ENCODE data around the gene FAM131C.
A peak's percentile ranks its signal among the peaks of the same experiment; 100 is the strongest.
"Not testable (repeated sequence)": the region's sequence is repeated elsewhere in the genome, so short reads cannot be mapped to it uniquely, and the experiment has no call there.

Gene FAM131C

DNA sequence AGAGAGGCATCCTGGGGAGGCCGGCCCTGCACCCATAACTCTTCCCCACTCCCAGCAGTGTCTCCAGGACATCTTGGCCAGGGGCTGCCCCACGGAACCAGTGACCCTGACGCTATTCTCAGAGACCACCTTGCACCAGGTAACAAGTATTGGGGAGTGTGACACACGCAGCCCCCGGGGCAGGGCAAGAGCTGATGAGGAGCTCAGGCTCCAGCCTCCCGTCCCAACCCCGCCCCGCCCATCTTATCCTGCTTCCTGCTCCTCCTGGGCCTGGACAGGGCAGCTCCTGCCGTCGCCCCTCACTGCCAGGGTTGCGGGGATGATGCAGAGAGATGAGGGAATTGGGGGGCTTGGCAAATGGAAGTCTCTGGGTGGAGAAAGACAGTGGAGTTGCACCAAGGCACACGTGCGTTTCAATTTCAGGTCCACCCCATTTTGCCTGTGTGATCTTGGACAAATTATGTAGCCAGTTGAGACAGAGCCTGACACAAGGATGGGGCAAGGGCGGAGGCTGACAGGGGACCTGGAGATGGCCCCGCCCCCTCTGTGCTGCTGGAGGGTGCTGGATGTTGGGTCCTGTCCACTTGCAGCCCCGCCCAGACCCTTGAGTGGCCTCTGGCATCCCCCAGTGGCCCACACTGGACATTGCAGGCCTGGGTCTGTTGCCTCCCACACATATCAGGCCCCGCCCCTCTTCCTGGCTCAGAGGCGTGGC is 40.9 kb downstream of the FAM131C start:
- no peak for DNase-seq

DNA sequence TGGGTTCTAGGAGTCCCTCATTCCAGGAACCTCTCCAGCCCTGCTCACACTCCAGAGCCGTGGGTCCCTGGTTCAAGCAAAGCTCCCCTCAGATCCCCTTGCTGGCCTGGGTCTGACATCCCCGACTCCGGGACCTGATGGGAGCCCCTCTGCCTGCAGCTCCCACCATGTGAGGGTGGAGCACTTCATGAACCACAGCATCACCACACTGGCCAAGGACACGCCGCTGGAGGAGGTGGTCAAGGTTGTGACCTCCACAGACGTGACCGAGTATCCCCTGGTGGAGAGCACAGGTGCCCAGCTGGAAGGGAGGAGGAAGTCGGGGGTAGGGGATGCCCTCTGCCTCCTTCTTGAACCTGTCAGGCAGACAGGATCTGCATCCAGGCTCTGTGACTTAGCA is 41.9 kb downstream of the FAM131C start:
- DNase-seq = no peak

DNA sequence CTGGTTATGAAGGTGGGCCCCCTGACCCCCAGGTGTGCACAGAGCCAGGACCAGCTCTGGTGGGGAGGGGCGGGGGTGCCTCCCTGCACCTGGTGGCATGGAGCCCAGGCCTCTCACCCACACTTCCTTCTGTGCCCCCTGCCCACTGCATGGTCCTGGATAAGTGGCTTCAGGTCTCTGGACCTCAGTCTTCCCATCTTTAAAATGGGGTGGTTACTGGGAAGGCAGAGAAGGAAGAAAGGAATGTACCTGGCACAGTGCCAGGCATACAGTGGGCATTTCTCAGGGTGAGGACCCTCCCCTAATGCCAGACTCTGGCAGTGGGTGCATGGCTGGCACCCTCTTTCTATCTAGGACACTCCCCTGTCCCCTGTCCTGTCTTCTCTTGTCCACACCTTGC is 44.2 kb downstream of the FAM131C start:
- no peak for DNase-seq

DNA sequence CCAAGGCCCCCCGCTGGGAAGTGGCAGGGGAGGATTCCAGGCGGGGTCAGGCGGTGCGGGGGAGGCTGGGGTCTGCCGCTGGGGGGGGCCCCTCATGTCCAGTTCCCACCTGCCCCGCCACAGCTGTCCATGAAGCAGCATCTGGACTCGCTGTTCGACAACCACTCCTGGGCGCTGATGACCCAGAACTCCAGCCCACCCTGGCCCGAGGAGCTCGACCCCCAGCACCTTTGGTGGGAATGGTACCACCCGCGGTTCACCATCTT is 44.5 kb downstream of the FAM131C start:
- DNase-seq = not testable (repeated sequence)

DNA sequence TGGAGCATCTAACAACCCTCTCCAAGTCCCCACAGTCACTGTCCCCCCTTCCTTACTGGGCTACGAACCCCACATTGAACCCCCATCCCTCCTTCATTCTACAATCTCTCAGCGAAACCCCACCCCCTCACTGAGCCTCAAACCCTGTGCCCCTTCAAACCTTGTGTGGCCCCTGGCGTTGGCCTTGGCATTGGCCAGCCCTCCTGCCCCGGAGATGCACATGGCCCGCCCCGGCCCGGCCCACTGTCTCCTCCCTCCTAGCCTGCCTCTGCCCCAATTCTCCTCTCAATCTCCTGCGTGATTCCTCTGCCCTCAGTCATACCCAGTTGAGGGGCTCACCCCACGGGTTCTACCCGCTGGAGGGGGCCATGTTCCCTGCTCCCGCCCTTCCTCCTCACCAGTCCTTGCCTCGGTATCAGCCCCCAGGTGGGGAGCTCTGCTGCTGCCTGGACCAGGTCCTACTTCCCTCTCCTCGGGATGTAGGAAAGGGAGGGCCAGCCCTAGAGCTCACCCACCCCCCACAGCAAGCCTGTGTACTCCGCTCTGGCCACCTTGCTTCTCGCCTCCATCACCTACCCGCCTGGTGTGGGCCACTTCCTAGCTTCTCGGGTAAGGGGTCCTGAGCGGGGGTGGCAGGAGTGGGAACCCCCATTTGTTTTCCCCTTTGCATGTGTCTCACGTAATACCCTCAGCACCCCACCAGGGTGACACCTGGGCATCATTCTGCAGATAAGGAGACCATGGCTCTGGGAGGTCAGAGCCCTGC is 45.0 kb downstream of the FAM131C start:
- no peak for DNase-seq

DNA sequence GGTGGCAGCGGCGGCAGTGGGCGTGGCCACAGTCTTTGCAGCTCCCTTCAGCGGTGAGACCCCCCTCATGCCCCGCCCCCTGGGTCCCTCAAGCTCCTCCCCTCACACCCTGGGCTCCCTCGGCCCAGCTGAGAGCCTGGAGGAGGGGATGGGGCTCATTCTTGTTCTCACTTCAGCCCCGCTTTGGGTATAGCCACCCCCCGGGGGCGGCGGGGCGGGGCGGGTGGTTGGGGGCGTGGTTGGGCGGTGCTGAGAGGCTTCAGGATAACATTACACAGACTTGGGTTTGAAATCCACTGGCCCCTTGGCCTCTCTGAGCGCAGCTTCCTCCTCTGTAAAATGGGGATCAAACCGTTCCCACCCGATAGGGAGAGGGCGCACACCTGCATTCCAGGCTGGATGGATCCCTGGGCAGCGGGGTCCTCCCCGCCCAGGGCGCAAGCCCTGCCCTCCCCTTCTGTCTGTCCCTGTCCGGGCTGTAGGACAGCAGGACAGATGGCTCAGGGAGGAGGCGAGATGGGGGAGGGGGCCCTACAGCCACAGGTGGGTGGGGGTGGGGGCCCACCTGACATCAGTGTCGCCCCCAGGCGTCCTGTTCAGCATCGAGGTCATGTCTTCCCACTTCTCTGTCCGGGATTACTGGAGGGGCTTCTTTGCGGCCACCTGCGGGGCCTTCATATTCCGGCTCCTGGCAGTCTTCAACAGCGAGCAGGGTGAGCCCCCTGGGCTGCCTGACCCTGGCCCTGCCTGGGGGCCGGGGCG is 46.5 kb downstream of the FAM131C start:
- no peak for DNase-seq

DNA sequence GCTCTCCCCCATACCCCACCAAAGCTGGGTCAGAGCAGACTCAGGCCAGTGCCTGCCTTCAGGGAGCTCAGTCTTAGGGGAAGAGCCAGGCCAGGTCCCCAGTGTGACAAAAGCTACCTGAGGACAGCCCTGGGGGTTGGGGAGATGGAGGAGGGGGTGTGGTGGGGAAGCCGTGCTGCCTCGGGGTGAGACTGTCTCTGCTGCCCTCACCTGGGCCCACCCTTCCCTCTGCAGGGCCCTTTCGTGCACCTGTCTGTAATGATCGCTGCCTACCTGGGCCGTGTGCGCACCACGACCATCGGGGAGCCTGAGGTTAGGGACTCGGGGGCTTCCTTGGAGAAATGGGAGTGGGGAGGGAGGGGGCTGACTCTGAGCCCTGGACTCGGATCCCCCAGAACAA is 47.1 kb downstream of the FAM131C start:
- DNase-seq = not testable (repeated sequence)

DNA sequence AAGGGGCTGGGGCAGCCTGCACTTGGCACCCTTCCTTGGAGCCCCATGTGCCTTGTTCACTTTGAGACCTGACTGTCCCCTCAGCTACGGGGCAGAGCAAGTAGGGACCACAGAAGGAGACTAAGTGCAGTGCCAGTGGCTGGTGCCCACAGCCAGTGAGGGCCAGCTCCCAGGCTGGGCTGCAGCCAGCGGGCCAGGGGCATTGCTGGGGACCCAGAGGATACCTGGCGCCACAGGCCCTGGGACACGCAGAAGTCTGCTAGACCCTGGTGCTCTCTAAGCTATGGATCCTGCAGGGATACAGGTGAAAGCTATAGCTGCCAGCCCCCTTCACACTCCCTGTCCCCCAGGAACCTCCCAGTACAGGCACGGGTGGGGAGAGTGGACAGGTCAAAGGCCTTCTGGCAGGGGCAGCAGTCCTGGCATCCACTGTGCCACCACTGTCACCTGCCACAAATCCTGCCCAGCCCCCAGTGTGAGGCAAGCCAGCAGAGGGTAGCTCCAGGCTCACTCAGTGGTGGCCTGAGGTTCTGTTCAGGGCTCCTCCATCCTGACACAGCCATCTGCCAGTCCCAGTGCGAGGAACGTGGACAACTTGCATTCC is 50.3 kb downstream of the FAM131C start:
- no peak for DNase-seq

DNA sequence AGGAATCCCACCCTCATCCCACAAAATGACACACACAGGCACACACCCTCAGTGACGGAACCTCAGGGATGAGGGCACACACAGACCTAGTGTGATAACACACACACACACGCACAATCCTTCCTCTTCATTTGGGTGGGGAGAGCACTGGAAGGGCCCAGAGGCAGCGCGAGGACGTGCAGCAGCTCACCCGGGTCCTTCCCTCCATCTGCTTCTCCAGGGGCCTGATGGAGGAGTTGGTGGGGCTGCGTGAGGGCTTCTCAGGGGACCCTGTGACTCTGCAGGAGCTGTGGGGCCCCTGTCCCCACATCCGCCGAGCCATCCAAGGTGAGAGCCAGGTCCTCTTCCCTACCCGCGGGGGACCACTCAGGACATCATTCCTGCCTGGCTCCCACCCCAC is 51.1 kb downstream of the FAM131C start:
- DNase-seq = no peak

DNA sequence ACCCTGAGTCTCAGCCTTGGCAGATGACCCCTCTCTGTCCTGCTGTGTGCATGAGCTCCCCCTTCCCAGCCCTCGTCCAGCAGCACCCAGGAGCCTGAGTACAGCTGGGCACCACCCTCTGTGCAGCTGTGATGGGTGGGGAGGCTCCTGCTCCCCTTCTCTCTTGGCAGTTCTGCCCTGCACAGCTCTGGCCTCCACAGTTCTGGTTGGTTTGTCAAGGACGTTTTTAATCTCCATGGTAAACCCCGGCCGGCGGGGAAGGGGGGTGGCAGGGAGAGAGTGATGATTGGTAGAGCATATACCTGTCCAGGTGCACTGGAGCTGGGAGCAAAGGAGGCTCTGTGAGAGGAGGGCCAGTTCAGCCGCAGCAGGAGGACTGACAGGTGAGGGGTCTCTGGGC is 51.8 kb downstream of the FAM131C start, which contains the start of gene CLCNKA:
CLCNKA (plus strand) TSS at position 356 of the 400 bp plus-strand sequence. CDS start 584 bp downstream, outside the sequence.
- DNase-seq = no peak

DNA sequence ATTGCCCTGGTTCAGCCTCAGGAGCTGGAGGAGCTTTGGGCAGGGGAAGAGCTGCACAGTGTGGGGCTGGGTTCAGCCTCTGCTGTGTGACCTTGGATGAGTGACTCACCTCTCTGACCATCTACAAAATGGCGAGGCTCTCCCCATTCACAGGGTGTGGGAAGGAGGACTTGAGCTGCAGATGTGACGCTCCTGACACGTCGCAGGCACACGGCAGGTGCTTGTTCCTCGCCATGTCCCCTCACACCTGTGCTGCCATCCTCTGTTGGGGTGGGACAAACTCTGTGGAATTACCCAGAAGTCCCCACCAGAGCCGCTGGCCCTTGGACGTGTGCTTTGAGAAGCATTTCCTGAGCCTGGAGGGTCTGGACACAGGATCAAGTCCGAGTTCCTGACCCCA is 52.6 kb downstream of the FAM131C start:
- not testable (repeated sequence) for DNase-seq

DNA sequence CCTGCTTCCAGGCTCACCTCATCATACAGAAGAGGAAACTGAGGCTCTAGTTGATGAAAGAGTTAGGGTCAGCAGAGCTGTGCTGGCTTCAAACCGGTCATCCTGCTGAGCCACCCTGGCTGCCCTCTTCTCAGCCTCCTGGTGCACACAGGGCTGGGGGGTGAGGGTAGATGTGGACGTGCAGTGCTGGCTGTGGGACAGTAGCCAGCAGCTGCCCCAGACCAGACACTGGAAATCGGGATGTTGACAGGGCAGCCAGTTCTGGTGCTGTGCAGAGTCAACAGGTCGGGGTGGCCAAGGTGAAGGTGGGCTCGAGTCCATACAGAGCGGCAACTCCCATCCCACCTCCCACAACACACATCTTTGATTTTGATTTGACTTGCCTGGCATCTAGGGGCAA is 53.1 kb downstream of the FAM131C start:
- DNase-seq = no peak

DNA sequence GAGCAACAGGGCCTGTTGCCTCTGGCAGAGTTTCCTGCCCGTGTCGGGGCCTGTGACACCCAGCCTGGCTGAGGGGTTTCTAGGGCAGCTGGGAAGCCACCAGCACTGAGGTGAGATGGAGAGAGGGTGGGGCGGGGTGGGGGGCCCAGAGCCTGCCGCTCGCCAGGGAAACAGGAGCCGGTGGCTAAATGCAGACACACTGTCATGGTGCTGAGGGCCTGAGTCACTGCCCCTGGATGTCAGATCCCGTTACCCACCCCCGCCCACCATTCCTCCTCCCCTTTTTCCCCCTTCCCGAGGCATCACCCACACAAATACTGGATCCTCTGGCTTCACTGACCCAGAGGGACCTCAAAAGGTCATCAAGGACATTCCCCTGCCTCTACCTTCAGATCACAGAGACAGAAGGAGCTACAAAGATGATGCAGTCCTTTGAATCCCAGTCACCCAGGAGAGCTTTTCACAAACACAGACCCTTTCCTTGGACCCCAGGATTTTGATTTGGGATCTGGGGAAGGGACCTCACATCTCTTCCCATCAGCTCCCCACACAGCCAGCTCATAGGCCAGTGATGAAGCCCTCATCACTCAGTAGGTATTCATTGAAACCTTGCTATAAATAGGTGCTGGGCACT is 53.7 kb downstream of the FAM131C start:
- no peak for DNase-seq

DNA sequence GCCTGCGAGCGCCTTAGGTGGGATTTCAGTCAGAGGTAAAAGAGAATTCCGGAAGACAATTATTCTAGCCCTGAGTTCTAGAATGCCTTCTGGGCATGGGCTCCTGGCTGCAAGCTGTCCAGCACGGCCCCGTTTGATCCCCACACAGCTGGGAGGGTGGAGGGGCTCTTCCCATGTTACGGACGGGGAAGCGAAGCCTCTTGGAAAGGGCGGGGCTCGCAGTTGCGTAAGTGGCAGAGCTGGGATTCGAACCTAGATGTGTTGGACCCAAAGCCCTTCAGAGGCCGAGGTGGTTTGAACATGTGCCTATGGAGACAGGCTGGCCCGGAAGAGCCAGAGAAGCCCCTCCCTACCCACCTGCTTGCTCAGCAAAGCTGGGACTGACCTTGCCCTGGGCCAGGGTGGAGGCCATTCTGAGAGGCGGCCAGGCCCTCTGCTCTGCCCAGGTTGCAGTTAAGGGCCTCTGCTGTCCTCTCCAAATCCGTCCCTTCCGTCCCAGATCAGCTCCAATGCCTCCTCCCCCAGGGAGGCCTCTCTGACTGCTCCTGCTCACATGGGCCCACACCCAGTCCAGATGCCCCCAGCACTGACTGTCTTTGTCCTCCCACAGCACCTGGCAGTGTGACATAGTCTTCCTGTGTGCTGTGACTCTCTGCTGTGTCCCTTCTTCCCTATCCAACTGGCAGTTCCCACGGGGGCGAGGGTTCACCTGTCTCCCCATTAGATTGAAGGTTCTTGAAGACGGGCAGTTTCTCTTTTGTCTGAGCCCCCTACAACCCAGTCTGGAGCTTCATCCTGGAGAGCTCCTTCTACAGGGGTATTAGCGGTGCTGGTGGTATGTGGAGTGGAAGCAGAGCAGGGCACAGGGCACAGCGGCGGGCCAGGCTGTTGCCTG is 54.5 kb downstream of the FAM131C start:
- no peak for DNase-seq

DNA sequence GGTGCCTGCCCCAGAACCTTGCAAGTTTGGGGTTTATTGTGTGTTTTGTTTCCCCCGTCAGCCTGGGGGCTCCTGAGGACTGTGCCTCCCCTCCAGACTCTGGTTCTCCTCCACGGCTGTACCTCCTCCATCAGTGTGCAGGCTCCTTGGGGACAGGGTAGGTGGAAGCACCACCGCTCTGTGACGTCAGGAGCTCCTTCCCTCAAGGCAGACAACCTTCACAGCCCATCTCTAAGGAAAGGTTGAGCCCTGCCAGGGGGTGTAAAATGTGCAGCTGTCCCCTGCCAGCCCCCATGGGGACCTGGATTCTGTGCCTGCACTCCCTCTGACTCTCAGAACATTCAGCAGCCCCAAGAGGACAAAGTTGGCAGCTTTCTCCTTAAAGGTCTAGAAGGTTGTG is 55.1 kb downstream of the FAM131C start:
- no peak for DNase-seq

DNA sequence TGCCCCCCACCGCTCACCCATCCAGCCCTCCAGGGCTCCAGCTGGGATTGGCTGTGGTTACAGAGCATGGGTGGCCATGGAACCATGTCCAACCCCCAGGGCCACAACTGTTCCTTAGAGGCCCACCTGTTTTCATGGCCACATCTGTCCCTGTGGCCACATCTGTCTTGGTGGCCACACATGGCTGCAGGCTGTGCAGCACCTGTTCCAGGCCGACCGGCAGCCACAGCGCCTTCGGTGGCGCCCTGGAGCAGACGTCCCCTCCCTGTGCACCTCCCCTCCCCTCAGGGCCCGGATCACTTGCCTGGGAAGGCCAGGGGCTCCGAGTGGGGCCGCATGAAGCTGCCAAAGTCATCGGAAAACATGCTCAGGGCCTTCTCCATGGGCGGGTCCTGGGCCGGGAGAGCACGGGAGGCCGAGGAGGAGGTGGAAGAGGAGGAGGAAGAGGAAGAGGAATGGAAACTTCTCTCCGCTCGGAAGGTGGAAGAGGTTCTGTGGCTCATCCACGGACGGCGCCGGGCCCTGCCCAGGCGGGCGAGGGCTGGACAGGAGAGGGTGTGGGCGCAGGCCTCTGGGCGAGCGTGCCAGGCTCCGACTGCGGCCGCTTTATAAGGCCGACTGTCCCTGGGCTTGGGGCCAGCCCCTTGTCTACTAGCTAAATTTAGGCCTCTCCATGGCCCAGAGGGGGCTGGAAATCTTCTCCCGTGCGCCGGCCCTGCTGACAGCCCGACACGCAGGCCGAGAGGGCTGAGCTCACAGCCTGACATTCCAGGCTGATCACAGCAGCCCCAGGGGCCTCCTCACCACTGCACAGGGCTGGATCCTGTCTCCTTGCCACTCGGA is 55.8 kb downstream of the FAM131C start, which contains the start of gene HSPB7:
HSPB7 (minus strand) TSS at position 583 of the 843 bp plus-strand sequence; CDS start at position 503, 80 bp downstream.
- peak; percentile 37 for DNase-seq

DNA sequence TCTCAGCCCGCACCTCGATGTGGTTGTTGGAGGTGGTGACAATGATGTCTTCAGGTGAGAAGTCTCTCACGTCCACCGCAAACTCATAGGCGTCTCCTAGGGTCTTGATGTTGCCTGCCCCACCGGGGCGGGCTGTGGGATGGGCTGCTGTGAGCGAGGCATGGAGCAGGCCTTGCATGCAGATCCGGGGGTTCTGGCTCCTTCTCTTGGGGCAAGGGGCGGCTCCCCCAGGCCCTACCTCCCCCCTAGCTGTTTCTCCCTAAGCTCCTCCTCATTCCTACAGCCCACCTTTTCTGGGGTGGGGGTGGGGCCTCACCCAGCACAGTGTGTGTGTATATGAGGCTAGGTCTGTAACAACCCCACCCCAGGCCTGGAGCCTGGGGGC is 56.4 kb downstream of the FAM131C start:
- DNase-seq = no peak

DNA sequence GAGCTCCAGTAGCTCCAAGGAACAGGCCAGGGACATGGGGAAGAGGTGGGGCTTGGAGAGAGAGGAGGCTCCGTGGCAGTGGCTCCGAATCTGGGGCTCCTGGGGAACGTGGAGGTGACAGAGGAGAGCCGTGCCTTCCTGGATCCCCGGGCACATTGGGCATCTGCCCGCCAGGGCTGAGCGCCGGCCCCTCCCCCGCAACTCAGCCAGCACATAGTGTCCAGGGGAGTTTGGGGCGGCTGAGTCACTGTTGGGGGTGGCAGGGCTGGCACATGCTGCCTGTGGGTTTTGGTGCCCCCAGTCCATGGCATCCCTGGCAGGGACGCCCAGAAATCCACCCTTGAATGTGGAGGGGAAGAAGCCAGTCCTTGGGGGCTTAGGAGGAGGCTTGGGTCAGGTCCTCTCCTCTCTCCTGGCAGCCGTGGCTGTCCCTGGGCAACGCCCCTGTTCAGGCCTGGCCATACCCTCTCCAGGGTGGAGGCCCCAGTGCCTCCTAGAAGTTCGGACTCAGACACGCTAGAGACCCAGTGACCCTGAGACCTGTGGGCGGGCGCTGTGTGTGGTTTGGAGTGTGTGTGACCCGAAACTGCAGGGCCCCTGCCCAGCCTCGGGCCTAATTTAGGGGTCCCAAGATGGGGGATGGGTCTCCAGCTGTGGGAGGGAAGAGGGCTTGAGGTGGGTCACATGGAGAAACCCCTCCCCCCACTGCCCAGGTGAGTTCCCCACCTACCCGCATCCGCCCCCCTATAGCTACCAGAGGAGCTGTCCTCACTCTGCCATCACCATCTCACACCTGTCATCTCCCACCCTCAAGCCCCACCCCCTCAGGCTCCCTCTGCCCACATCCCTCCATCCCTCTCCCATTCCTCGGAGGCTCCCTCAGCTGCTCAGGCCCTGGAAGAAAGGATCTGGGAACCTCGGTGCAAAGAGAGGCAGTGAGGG is 57.2 kb downstream of the FAM131C start:
- no peak for DNase-seq

DNA sequence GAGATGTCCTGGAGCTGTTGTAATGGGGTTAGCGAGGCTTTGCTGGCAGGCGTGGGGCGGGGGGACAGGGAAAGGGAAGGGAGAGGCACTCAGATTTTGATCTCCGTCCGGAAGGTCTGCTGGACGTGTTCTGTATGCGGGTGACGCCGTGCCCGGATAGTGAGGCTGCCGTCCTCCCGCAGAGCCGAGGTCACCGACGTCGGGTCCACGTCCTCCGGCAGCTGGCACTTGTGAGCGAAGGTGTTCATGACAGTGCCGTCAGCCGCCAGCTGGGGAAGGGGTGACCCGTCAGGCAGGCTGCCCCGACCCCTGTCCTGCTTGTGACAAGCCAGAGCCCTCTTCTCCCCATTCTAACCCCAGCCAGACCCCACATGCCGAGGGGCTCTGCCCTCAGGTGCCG is 58.0 kb downstream of the FAM131C start:
- DNase-seq = no peak
